ENCODE data around the gene EVC2.

The EVC2 gene

GRCh38 chr4:5552451-5552850 lies 155.9 kb downstream of the EVC2 start:
- DNase-seq: no peak

DNA sequence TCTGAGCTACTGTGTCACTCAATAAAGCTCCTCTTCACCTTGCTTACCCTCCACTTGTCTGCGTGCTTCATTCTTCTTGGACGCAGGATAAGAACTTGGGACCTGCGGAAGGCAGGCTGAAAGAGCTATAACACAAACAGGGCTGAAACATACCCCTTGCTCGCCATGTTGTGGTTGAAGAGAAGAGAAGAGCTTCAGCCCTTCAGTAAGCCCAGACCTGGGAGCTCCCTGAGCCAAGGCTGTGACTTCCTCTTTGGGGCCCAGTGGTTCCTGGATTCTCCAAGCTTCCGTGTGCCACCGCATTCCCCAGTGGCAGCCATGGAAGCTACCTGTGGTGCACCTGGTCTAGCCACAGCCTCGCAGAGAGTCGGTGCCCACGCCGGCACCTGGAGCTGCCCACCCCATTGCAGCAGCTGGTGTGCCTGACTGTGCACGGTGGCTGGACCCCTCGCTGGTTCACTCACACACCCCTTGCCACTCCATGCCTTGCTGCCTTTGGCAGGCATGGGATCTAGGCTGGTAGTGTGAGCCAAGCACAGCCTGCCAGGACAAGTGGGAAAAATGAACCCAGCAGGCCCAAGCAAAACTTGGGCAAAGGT lies 160.6 kb downstream of the EVC2 start:
- DNase-seq: no peak

DNA sequence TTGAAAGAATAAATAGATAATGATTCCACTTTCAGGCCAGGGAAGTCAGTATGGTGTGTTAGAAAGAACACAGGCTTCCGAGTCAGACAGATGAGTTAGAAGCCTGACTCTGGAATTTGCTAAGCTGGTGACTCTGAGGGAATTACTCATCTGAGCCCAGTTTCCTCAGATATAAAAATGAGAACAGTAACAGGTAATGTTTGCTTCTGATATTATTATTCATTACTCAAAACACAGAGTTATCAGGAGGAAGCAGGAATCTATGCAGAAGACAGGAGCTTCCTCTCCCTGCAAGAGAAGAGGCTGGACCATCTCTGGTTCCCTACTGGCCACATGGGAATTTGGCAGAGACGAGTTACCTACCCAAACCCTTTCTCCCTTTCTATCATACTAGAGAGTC lies 163.1 kb downstream of the EVC2 start:
- no peak for DNase-seq

- DNase-seq: no peak
Measured at GRCh38 chr4:5544762-5545161, 163.6 kb downstream of the EVC2 start.

DNA sequence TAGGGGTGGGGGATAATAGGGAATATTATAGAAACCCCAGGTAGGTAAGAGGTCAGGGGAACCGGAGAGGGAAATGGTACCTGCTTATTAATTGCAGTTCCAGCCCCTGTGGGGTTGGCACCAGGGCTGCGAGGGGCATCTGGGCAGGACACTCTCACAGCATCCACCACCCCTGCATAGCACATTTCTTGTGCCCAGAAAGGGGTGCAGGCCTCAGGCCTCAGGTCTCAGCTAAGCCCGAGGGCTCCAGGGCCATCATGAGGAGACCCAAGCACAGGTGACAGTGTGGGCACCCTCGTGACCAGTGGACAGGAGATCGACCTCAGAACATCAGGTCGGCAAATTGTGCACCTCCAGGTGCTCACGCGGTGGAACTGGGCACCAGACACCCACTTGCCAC lies 164.7 kb downstream of the EVC2 start:
- DNase-seq: no peak

DNA sequence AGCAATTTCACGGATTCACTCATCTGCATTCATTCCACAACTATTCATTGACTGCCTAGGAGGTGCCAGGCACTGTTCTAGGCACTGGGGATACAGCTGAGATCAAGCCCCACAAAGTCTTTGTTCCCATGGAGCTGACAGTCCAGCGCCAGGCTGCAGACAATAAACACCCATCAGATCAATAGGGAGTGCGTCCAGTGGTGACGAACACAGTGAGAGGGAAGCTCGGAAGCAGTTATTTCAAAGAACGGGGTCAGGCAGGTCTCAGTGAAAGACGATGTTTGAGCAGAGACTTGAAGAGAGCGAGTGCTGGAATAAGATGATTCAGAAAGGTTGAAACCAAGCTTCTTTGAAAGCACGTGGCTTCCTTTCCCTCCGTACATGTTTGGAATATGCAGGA lies 167.2 kb downstream of the EVC2 start:
- DNase-seq: no peak

- no peak for DNase-seq
Measured at GRCh38 chr4:5539584-5539983, 168.8 kb downstream of the EVC2 start.

DNA sequence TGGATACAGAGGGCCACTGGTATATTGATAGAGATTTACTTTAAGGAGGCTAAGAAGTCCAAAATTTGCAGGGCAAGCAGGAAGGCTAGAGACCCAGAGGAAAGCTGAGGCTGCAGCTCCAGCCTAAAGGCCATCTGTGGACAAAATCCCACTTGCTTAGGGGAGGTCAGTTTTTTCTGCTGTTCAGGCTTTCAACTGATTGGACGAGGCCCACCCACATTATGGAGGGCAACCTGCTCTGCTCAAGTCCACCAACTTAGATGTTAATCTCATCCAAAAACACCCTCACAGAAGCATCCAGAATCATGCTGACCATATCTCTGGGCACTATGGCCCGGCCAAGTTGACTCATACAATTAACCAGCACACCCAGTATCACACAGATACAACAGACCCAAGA lies 176.3 kb downstream of the EVC2 start:
- no peak for DNase-seq

GRCh38 chr4:5528031-5528436 lies 180.3 kb downstream of the EVC2 start:
- no peak for DNase-seq

DNA sequence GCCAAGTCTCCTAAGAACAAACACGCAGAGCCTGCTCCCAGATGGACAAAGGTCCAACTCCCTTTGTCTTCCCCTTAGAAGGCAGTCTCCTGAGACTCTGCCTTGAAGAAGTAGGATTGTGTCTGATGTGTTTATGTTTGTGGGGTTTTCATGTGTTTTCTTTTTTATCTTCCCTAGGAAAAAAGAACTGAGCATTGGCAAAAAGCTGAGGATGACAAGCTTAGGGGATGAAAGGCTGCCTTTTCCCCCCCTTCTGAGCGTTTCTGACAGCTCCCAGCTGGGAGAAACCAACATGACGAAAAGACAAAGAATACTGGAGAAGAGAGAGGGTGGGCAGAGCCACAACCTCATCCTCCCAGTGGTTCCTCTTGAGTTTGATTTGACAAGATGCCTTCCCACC lies 181.1 kb downstream of the EVC2 start:
- DNase-seq: no peak

DNA sequence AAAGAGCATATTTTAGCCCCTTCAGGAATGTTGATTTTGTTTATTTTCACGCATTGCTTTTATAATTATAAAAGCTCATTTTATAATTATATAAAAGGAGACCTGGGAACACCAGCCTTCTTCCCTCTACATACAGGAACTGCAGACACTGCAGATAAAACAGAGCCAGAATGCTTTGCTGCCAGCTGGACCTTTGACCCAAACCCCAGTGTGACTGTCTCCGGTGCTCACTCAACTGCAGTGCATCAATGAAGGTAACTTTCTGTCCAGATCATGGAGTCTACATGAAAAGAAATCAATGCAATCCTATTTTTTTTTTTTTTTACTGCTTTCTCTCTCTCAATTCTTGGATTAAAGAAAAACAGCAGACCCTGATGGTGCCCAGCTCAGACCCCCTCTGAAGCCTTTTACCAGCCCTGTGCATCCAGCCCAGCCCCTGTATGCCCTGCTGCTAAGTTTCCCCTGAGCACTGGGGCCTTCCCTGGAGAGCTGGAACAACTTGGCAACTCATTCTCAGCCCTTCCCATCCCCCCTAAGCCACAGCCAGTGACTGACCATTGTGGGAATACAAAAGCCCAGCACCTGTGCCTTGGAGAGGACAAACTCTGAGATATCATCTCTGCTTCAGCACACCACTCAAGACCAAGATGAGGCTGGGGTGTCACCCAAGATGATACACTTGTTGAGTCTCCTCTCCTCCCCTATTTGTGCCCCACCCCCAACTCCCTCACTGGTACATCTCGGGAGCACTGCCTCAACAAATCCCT lies 182.1 kb downstream of the EVC2 start:
- no peak for DNase-seq

- DNase-seq: no peak
Measured at GRCh38 chr4:5524446-5525299, 183.7 kb downstream of the EVC2 start.

- DNase-seq: no peak
Measured at GRCh38 chr4:5517372-5517771, 191.0 kb downstream of the EVC2 start.

- DNase-seq: no peak
Measured at GRCh38 chr4:5515646-5516045, 192.7 kb downstream of the EVC2 start.

Measured in activated CD4-positive, alpha-beta T cell treated with anti-CD3 and anti-CD28 coated beads, Interleukin-2, Interleukin-6, amounts not matched to agents 100 ng/mL and 50 ng/mL, durations not matched to agents 16 hours and 8 hours (primary cell).